Body of pancreas (tissue), 4 donors: ENCODE data around the gene C6orf89. TPM values are rescaled to one million over a fixed set of nuclear protein-coding genes. Genes with fewer than 3 reads are reported as not detected.

ENCODE experiments used
- ATAC-seq: fragments of 150-250 bp; one replicate; pipeline ENCODE4 v1.9.1; 2016
- DNase-seq, 4 donors: peaks; one replicate each; pipeline ENCODE4 v3.0.0-alpha.2; 2019
- H3K27ac ChIP-seq, 4 donors: fragments of 200-600 bp; sonication (generic); 1 replicate in 3 of 4; 2 replicates in 1 of 4; pipeline versions ENCODE4 v1.5.1 to v1.6.1; 2016 to 2019; ENCODE audit warnings: mild to moderate bottlenecking in 1 of 4, mixed read lengths in 1 of 4, moderate library complexity in 1 of 4
- H3K27me3 ChIP-seq, 2 donors: fragments of 200-600 bp; sonication (generic); one replicate each; pipeline ENCODE4 v1.6.0; 2016; ENCODE audit warnings: mild to moderate bottlenecking in 1 of 2
- H3K36me3 ChIP-seq, 2 donors: fragments of 200-600 bp; sonication (generic); replicated peaks in 1 of 2; 2 replicates each; pipeline ENCODE4 v1.5.1; 2016; ENCODE audit warnings: low read depth in 2 of 2; ENCODE audit not compliant: insufficient read depth in 1 of 2
- H3K4me1 ChIP-seq: fragments of 200-600 bp; sonication (generic); one replicate; pipeline ENCODE4 v1.6.0; 2016
- H3K4me3 ChIP-seq, 2 donors: fragments of 200-600 bp; sonication (generic); 1 replicate in 1 of 2; 2 replicates in 1 of 2; pipeline ENCODE4 v1.5.1; 2016 to 2019
- H3K9me3 ChIP-seq, 3 donors: fragments of 200-600 bp; sonication (generic); 1 replicate in 2 of 3; 2 replicates in 1 of 3; pipeline ENCODE4 v1.5.1; 2016
- CTCF ChIP-seq, 7 experiments: fragments of 450-650 bp in 4 of 7; fragments of 200-600 bp in 3 of 7; sonication (generic) in 3 of 7; IDR thresholded peaks; one replicate each; pipeline ENCODE4 v1.5.1; 2016 to 2019; ENCODE audit warnings: antibody characterized with exemption in 7 of 7
- POLR2A ChIP-seq, 3 donors: fragments of 450-650 bp; IDR thresholded peaks; one replicate each; pipeline ENCODE4 v1.6.1; 2016; ENCODE audit warnings: antibody characterized with exemption in 3 of 3, mild to moderate bottlenecking in 2 of 3
- WGBS, 2 donors: methylation state at CpG; one replicate each; pipeline ENCODE4 v1.1.5; 2017; 5-methylcytosine and 5-hydroxymethylcytosine counted together
- intact Hi-C: fragments of 100-400 bp; cut with DNase I; formaldehyde crosslinking; loops from one replicate; pipeline ENCODE4 v1.15.1; 2023
- total RNA-seq, 2 donors: library from RNA; depleted of rRNA; stranded (reverse); fragments of >200 nt; gene quantifications; one replicate each; pipeline ENCODE4 v1.1.0, GENCODE V29; 2016

Gene C6orf89
- total RNA-seq, 2 donors from 2014 or later, result 16.5 to 25.7 TPM

- DNase-seq (no peak), ATAC-seq (no peak)
- Histone ChIP-seq H3K9me3 (no peaks in the 10 kb centered on the region), H3K4me1 (peaks cover 11% of the 10 kb centered on the region), H3K27ac (no peak overlapping the region), H3K4me3 (no peak overlapping the region), H3K27me3 (no peaks in the 10 kb centered on the region), H3K36me3 (peaks cover 16% of the 10 kb centered on the region in 2 donors)
- no peak for TF ChIP-seq POLR2A (IDR thresholded peaks at IDR 0.05)
- no peak for TF ChIP-seq CTCF (IDR thresholded peaks at IDR 0.05)
- intact Hi-C loops, result no loop called here
- WGBS, 2 donors, result 84 to 100% methylated on average over 2 to 4 of the region's 4 CpGs
Observed at GRCh38 chr6:36964908-36965307, 79.2 kb downstream of the C6orf89 start.

- H3K27ac ChIP-seq, result no peak overlapping the region
- intact Hi-C loops, result no loop called here
- H3K27me3 ChIP-seq, result no peaks in the 10 kb centered on the region
- H3K36me3 ChIP-seq, result peaks cover 24 to 33% of the 10 kb centered on the region in 2 donors
- TF ChIP-seq POLR2A (IDR thresholded peaks at IDR 0.05) (no peak), CTCF (IDR thresholded peaks at IDR 0.05) (no peak)
- no peak for DNase-seq
- no peak for ATAC-seq
- H3K4me3 ChIP-seq, result no peak overlapping the region
- H3K9me3 ChIP-seq, result no peaks in the 10 kb centered on the region
- 84 to 89% methylated on average over 3 of the region's 3 CpGs for WGBS, 2 donors
- H3K4me1 ChIP-seq, result peaks cover 13% of the 10 kb centered on the region
Observed at GRCh38 chr6:36967301-36967700, 81.5 kb downstream of the C6orf89 start.

- H3K36me3 ChIP-seq, result peaks cover 28 to 37% of the 10 kb centered on the region in 2 donors
- peaks cover 13% of the 10 kb centered on the region for H3K4me1 ChIP-seq
- WGBS, 2 donors, result 82 to 93% methylated on average over 4 of the region's 4 CpGs
- DNase-seq (no peak), ATAC-seq (no peak)
- TF ChIP-seq POLR2A (IDR thresholded peaks at IDR 0.05) (no peak), CTCF (IDR thresholded peaks at IDR 0.05) (no peak)
- intact Hi-C loops, result no loop called here
- H3K27me3 ChIP-seq, result no peaks in the 10 kb centered on the region
- H3K4me3 ChIP-seq, result no peak overlapping the region
- H3K9me3 ChIP-seq, result no peaks in the 10 kb centered on the region
- H3K27ac ChIP-seq, result no peak overlapping the region
Observed at GRCh38 chr6:36967757-36968156, 82.0 kb downstream of the C6orf89 start.

- H3K27ac ChIP-seq, result no peak overlapping the region
- H3K27me3 ChIP-seq, result no peaks in the 10 kb centered on the region
- intact Hi-C loops, result no loop called here
- TF ChIP-seq POLR2A (IDR thresholded peaks at IDR 0.05) (no peak), CTCF (IDR thresholded peaks at IDR 0.05) (no peak)
- no peak overlapping the region for H3K4me3 ChIP-seq
- no peak for ATAC-seq
- H3K9me3 ChIP-seq, result no peaks in the 10 kb centered on the region
- WGBS, 2 donors, result 86 to 89% methylated on average over 13 to 16 of the region's 16 CpGs
- peaks cover 33 to 38% of the 10 kb centered on the region in 2 donors for H3K36me3 ChIP-seq
- H3K4me1 ChIP-seq, result peaks cover 13% of the 10 kb centered on the region
- DNase-seq, result peak in 2 of 4 donors; percentile 33 to 49
Observed at GRCh38 chr6:36968266-36968977, 82.7 kb downstream of the C6orf89 start.

GRCh38 chr6:36969240-36969691 is 83.5 kb downstream of the C6orf89 start:
- DNase-seq, result no peak
- Histone ChIP-seq H3K36me3 (peaks cover 38 to 40% of the 10 kb centered on the region in 2 donors), H3K4me3 (no peak overlapping the region), H3K27me3 (no peaks in the 10 kb centered on the region), H3K27ac (no peak overlapping the region), H3K4me1 (peaks cover 5% of the 10 kb centered on the region), H3K9me3 (no peaks in the 10 kb centered on the region)
- WGBS, 2 donors, result 74 to 81% methylated on average over 4 to 14 of the region's 14 CpGs
- intact Hi-C loops, result no loop called here
- ATAC-seq, result no peak
- TF ChIP-seq POLR2A (IDR thresholded peaks at IDR 0.05) (no peak), CTCF (IDR thresholded peaks at IDR 0.05) (no peak)
